ENCODE data around the gene FKBP1A.

DNA sequence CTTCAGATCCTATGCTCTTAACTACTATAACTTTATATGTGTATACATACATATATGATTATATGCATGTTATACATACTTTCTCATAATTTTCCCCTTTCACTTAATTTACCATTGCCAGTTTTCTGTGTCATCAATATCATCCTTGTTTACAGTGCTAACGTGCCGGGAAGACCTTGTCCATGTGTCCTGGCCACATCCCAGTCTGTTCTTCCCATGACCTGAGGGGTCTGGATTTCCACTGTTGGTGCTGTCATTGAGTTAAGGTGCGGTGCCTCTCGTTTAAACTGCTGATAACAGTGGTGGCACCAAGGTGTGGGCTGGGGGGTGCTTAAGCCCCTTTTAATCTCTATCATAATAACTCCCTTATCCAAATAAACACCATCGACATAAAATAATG, 55.4 kb downstream of the FKBP1A start:
- TF ChIP-seq, protein P1, sequence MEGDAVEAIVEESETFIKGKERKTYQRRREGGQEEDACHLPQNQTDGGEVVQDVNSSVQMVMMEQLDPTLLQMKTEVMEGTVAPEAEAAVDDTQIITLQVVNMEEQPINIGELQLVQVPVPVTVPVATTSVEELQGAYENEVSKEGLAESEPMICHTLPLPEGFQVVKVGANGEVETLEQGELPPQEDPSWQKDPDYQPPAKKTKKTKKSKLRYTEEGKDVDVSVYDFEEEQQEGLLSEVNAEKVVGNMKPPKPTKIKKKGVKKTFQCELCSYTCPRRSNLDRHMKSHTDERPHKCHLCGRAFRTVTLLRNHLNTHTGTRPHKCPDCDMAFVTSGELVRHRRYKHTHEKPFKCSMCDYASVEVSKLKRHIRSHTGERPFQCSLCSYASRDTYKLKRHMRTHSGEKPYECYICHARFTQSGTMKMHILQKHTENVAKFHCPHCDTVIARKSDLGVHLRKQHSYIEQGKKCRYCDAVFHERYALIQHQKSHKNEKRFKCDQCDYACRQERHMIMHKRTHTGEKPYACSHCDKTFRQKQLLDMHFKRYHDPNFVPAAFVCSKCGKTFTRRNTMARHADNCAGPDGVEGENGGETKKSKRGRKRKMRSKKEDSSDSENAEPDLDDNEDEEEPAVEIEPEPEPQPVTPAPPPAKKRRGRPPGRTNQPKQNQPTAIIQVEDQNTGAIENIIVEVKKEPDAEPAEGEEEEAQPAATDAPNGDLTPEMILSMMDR (IDR thresholded peaks at IDR 0.05; ENCODE audit: poor library complexity) = no peak
- no peak for TF ChIP-seq EZH2 (IDR thresholded peaks at IDR 0.05; ENCODE audit: borderline replicate concordance)

Data from hepatocyte (in vitro differentiated cells).